Measurements from ENCODE around the gene FBXO28. TPM values are rescaled to one million over a fixed set of nuclear protein-coding genes. Genes with fewer than 3 reads are reported as not detected.

FBXO28 gene
- 48.5 TPM for total RNA-seq

DNA sequence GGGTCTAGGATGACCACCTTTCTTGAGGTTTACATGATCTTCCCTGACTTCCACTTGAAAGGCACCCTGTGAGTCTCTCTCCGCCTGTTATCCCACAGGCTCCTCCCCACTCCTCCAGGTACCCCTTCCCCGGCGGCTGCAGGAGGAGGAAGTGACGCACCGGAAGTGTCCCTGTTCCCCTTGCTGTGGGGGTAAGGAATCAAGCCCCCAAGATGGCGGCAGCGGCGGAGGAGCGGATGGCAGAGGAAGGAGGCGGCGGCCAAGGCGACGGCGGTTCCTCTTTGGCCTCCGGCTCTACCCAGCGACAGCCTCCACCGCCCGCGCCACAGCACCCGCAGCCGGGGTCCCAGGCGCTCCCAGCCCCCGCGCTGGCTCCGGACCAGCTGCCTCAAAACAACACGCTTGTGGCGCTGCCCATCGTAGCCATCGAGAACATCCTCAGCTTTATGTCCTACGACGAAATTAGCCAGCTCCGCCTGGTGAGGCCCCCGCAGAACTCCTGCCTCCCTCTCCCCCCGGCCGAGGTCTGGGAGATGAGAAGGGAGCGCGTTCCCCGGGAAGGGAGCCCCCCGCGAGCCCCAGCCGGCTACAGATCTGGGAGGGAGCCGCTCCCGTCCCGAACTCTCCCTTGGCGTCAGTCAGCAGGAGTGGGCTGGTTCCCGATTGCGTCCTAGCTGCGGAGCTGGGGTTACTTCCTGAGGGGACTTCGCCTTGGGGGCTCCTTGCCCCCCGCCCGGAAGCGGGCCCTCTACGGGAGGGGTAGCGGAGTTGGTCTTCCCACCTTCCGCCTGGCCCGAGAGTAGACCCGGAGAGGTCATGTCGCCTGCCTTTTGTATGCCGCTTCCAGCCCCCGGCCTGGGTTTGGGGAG is at the start of gene FBXO28:
Gene FBXO28, plus strand, starts transcription at position 194 of the 869 bp plus-strand sequence. Its CDS starts 19 bp downstream, at position 213.

DNA sequence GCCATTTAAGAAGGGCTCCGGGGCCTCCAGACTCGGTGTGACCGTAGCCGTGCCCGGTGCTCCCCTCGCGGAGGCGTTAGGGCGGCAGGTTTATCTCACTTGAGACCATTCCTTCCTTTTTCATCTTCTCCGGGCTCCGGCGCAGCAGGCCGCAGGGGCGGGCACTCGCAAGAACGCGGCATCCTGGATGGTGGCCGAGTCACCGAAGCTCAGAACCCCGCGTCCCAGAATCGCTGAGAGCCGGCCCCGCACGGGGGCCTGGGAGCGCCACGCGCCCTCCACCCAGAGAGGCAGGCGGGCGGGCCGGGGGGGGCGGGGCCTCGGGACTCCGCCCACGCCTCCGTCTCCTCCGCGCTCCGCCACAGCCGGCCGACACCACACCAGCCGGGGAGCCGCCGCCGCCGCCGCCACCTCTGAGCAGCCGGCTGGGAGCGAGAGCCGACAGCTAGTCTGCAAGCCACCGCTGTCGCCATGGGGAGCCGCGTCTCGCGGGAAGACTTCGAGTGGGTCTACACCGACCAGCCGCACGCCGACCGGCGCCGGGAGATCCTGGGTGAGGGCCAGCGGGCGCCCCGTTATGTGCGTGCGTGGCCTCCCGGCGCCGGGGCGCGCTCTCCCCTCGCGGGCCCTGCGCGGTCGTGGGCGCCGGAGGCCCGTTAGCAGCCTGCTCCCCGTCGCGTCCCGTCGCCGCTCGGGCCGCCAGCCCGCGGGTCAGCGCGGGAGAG is 69.1 kb downstream of the FBXO28 start, which contains the start of gene DEGS1:
Gene DEGS1, plus strand, starts transcription at position 375 of the 725 bp plus-strand sequence. Its CDS starts 97 bp downstream, at position 472.

Other genes starting within 250 kb of the FBXO28 start
- 83.6 TPM for gene DEGS1, start 69.1 kb downstream of the FBXO28 start, total RNA-seq
- gene NVL, start 216.1 kb downstream of the FBXO28 start, total RNA-seq = 68.4 TPM
- 24.2 TPM for gene CNIH4, start 242.8 kb downstream of the FBXO28 start, total RNA-seq

Measured in camera-type eye (tissue), 1 donor.